Measurements from ENCODE around the gene RHAG.

Gene RHAG

GRCh38 chr6:49556429-49556837, 80.2 kb downstream of the RHAG start:
- Histone ChIP-seq H3K36me3 (replicated peaks; ENCODE audit: insufficient read depth, low read length) (no peaks in the 10 kb centered on the region), H3K27ac (ENCODE audit: low read length) (no peak overlapping the region), H3K9me3 (replicated peaks; ENCODE audit: insufficient read depth, low read length) (no peaks in the 10 kb centered on the region), H3K79me2 (ENCODE audit: low read length) (no peaks in the 10 kb centered on the region), H3K9me2 (replicated peaks; ENCODE audit: insufficient read depth, low read length) (no peaks in the 10 kb centered on the region), H3K4me1 (ENCODE audit: low read length) (no peaks in the 10 kb centered on the region), H3K4me2 (ENCODE audit: low read depth, low read length) (no peak overlapping the region), H3K9ac (ENCODE audit: low read length) (no peak overlapping the region), H3F3A (ENCODE audit: insufficient read depth, low read length) (0 out of 2 replicates have a peak, but pooled peaks cover 6% of the 10 kb centered on the region), H3K27me3 (replicated peaks; ENCODE audit: insufficient read depth, low read length) (no peaks in the 10 kb centered on the region), H2AFZ (ENCODE audit: low read length) (no peak overlapping the region), H3K4me3 (ENCODE audit: low read length) (no peak overlapping the region), H4K20me1 (ENCODE audit: insufficient read depth, low read length) (no peaks in the 10 kb centered on the region)
- TF ChIP-seq EZH2 (optimal IDR thresholded peaks at IDR 0.05; ENCODE audit: low read depth, low read length) (no peak), EZH2phosphoT487 (IDR thresholded peaks at IDR 0.05; ENCODE audit: low read length) (no peak), CTCF (IDR thresholded peaks at IDR 0.05; ENCODE audit: low read length) (no peak)
- DNase-seq, result no peak

GRCh38 chr6:49555951-49556350, 80.7 kb downstream of the RHAG start:
- no peak for DNase-seq
- no peak overlapping the region for H3K9ac ChIP-seq (ENCODE audit: low read length)
- no peak overlapping the region for H3K4me2 ChIP-seq (ENCODE audit: low read depth, low read length)
- H3K4me3 ChIP-seq (ENCODE audit: low read length), result no peak overlapping the region
- H2AFZ ChIP-seq (ENCODE audit: low read length), result no peak overlapping the region
- 0 out of 2 replicates have a peak, but pooled peaks cover 6% of the 10 kb centered on the region for H3F3A ChIP-seq (ENCODE audit: insufficient read depth, low read length)
- H3K9me2 ChIP-seq (replicated peaks; ENCODE audit: insufficient read depth, low read length), result no peaks in the 10 kb centered on the region
- TF ChIP-seq EZH2phosphoT487 (IDR thresholded peaks at IDR 0.05; ENCODE audit: low read length) (no peak), EZH2 (optimal IDR thresholded peaks at IDR 0.05; ENCODE audit: low read depth, low read length) (no peak), CTCF (IDR thresholded peaks at IDR 0.05; ENCODE audit: low read length) (no peak)
- H3K4me1 ChIP-seq (ENCODE audit: low read length), result no peaks in the 10 kb centered on the region
- no peaks in the 10 kb centered on the region for H3K36me3 ChIP-seq (replicated peaks; ENCODE audit: insufficient read depth, low read length)
- no peaks in the 10 kb centered on the region for H4K20me1 ChIP-seq (ENCODE audit: insufficient read depth, low read length)
- H3K9me3 ChIP-seq (replicated peaks; ENCODE audit: insufficient read depth, low read length), result no peaks in the 10 kb centered on the region
- H3K79me2 ChIP-seq (ENCODE audit: low read length), result no peaks in the 10 kb centered on the region
- no peaks in the 10 kb centered on the region for H3K27me3 ChIP-seq (replicated peaks; ENCODE audit: insufficient read depth, low read length)
- no peak overlapping the region for H3K27ac ChIP-seq (ENCODE audit: low read length)
